GM23248 (cell line): ENCODE measurements around the gene APEH.

Experiments
- EZH2 ChIP-seq: fragments of 200-600 bp; sonication (generic); IDR thresholded peaks from 2 replicates; pipeline ENCODE4 v1.6.1; 2018; ENCODE audit warnings: antibody characterized with exemption, mild to moderate bottlenecking; ENCODE audit not compliant: insufficient read depth, poor library complexity, severe bottlenecking
- EZH2phosphoT487 ChIP-seq: fragments of 200-600 bp; sonication (generic); IDR thresholded peaks from 2 replicates; pipeline ENCODE4 v1.6.1; 2018; ENCODE audit warnings: antibody characterized with exemption, moderate library complexity, mild to moderate bottlenecking, low read depth; ENCODE audit not compliant: insufficient read depth

DNA sequence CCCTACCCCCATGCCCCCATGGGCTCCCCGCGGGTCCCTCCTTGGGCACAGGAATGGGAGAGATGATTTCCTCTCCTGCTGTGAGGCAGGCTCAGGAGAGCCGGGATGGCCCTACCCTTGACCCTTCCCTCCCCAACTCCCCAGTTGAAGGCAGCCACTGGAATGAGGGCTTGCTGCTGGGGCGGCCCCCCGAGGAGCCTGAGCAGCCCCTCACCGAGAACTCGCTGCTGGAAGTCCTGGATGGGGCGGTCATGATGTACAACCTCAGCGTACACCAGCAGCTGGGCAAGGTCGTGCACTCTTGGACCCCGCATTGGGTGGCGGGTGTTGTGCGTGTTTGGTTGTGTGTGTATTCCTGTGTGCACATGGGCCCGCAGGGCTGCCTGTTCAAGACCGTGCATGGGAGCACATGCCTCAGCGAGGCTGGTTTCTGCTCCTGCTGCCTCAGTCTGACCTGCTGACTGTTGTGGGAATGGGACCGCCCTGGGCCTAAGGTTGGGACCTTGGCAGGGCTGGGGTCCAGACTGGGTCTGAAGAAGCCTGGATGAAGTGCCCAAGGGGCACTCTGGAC, 31.3 kb downstream of the APEH start:
- no peak for TF ChIP-seq EZH2phosphoT487
- TF ChIP-seq EZH2, result no peak
